IPS-15b (cell line): ENCODE data around the gene BCL11A.
A peak's percentile ranks its signal among the peaks of the same experiment; 100 is the strongest.

Experiments used
- H3K27me3 ChIP-seq: one replicate; pipeline ENCODE4 v1.6.1; 2013; ENCODE audit warnings: low read length; ENCODE audit not compliant: control insufficient read depth, insufficient read depth
- H3K36me3 ChIP-seq: one replicate; pipeline ENCODE4 v1.6.1; 2013; ENCODE audit warnings: low read length; ENCODE audit not compliant: control insufficient read depth, insufficient read depth
- H3K4me1 ChIP-seq: one replicate; pipeline ENCODE4 v1.6.1; 2013; ENCODE audit warnings: mild to moderate bottlenecking, low read length; ENCODE audit not compliant: control insufficient read depth, insufficient read depth
- H3K4me3 ChIP-seq: one replicate; pipeline ENCODE4 v1.5.1; 2013; ENCODE audit warnings: low read depth, low read length
- H3K9ac ChIP-seq: one replicate; pipeline ENCODE4 v1.6.1; 2013; ENCODE audit warnings: low read depth, mild to moderate bottlenecking, low read length
- H3K9me3 ChIP-seq: one replicate; pipeline ENCODE4 v1.6.1; 2013; ENCODE audit warnings: mild to moderate bottlenecking, low read length; ENCODE audit not compliant: control insufficient read depth, insufficient read depth

BCL11A gene

DNA sequence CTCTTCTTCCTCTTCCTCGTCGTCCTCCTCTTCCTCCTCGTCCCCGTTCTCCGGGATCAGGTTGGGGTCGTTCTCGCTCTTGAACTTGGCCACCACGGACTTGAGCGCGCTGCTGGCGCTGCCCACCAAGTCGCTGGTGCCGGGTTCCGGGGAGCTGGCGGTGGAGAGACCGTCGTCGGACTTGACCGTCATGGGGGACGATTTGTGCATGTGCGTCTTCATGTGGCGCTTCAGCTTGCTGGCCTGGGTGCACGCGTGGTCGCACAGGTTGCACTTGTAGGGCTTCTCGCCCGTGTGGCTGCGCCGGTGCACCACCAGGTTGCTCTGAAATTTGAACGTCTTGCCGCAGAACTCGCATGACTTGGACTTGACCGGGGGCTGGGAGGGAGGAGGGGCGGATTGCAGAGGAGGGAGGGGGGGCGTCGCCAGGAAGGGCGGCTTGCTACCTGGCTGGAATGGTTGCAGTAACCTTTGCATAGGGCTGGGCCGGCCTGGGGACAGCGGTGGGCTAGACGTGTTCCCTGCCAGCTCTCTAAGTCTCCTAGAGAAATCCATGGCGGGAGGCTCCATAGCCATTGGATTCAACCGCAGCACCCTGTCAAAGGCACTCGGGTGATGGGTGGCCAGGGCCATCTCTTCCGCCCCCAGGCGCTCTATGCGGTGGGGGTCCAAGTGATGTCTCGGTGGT, 91.9 kb downstream of the BCL11A start:
- Histone ChIP-seq H3K9me3 (no peaks in the 10 kb centered on the region), H3K9ac (no peak overlapping the region), H3K4me3 (no peak overlapping the region), H3K4me1 (peaks cover 3% of the 10 kb centered on the region), H3K27me3 (no peaks in the 10 kb centered on the region), H3K36me3 (peaks cover 13% of the 10 kb centered on the region)

DNA sequence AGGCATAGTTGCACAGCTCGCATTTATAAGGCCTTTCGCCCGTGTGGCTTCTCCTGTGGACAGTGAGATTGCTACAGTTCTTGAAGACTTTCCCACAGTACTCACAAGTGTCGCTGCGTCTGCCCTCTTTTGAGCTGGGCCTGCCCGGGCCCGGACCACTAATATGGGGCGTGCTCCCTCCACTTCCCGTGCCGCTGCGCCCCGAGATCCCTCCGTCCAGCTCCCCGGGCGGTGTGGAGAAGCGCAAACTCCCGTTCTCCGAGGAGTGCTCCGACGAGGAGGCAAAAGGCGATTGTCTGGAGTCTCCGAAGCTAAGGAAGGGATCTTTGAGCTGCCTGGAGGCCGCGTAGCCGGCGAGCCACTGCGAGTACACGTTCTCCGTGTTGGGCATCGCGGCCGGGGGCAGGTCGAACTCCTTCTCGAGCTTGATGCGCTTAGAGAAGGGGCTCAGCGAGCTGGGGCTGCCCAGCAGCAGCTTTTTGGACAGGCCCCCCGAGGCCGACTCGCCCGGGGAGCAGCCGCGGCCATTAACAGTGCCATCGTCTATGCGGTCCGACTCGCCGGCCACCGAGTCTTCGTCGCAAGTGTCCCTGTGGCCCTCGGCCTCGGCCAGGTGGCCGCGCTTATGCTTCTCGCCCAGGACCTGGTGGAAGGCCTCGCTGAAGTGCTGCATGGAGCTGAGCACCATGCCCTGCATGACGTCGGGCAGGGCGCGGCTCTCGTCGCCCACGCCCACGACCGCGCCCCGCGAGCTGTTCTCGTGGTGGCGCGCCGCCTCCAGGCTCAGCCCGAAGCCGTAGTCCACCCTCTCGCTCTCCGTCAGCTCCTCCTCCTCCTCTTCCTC, 92.7 kb downstream of the BCL11A start:
- Histone ChIP-seq H3K36me3 (peaks cover 13% of the 10 kb centered on the region), H3K4me3 (no peak overlapping the region), H3K4me1 (no peaks in the 10 kb centered on the region), H3K27me3 (no peaks in the 10 kb centered on the region), H3K9me3 (no peaks in the 10 kb centered on the region), H3K9ac (no peak overlapping the region)

DNA sequence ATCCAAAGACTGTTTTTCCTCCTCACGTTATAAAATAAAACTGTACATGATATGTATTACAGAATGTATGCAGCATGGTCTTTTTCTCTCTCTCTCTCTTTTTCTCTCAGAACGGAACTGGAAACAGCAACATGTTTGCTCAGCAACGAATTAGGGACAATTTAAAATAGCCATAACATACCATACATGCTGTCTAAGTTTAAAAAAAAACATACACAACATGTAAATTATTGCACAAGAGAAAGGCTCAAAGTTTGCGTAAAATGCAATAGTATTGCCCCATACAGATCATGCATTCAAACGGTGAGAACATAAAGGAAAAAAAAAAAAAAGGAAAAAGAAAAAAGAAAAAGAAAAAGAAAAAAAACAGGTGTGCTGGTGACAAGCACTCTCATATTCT, 93.6 kb downstream of the BCL11A start:
- no peak overlapping the region for H3K4me3 ChIP-seq
- no peaks in the 10 kb centered on the region for H3K9me3 ChIP-seq
- no peaks in the 10 kb centered on the region for H3K27me3 ChIP-seq
- H3K9ac ChIP-seq, result no peak overlapping the region
- peaks cover 13% of the 10 kb centered on the region for H3K36me3 ChIP-seq
- H3K4me1 ChIP-seq, result peaks cover under 1% of the 10 kb centered on the region

DNA sequence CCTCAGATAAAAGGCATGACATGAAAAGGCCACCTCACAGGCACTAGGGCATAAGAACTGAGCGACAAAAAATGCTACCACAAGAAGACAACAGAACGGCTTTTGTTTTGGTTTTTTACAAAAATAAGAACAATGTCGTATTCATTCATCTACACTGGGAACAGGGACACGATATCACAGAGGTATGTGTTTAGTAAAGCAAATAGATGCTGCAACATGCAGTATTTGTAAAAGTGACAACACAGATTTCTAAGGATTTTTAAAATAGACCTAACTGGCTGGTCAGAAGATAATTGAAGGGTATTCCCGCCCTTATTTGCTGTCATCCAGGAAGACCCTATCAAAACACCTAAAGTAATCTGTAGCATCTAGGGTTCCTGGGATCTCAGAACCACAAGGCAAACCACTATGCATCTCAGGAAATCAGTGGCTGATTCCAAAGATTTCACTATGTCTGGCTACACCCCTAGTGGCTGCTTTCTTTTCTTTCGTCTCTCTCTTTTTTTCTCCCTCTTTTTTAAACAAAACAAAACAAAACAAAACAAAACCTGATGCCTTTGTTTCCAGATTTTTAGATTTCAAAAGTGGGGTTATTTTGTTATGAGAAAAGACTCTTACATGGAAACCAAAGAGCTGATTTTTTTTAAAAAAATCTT, 97.2 kb downstream of the BCL11A start:
- no peaks in the 10 kb centered on the region for H3K9me3 ChIP-seq
- H3K4me3 ChIP-seq, result no peak overlapping the region
- H3K4me1 ChIP-seq, result peaks cover 22% of the 10 kb centered on the region
- H3K9ac ChIP-seq, result no peak overlapping the region
- peaks cover 10% of the 10 kb centered on the region for H3K36me3 ChIP-seq
- no peaks in the 10 kb centered on the region for H3K27me3 ChIP-seq

DNA sequence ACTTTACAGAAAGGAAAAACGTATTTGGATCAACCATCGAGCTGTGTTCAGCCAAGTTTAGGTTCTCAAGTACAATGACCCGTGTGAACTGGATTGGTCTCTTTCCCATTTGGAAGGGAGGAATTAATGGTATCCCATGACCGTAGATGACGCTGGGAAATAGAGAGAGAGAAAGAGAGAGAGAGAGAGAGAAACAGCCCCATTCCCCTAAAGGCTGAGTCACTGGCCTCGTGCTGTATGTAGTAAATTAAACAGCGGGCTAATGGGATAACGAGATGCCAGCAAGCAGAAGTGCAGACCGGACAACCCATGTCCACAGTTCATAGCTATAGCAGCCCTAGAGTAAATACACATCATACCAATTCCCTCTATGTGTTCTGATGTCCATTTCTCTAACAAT, 99.6 kb downstream of the BCL11A start:
- Histone ChIP-seq H3K27me3 (no peaks in the 10 kb centered on the region), H3K4me1 (peaks cover 22% of the 10 kb centered on the region), H3K9me3 (no peaks in the 10 kb centered on the region), H3K9ac (no peak overlapping the region), H3K4me3 (peak overlapping the region; percentile 5), H3K36me3 (no peaks in the 10 kb centered on the region)

DNA sequence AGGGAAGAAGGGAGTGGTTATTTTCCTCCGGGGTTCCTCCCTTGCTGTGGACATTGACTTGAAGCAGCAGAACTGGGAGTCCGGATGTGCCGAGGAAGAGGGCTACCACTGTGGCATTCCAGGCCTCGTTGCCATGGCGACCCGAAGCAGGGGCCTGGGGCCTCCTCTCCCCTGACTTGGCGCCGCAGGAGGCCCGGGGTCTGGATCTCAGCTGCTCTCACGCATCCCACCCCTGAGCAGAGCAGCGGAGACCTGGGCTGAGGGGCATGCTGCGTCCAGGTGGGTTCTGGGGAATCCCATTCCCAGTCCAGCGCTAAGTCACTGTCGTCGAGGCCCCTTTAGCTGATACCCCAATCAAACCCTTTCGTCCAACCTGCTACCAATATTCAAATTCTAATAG, 100.2 kb downstream of the BCL11A start:
- Histone ChIP-seq H3K4me3 (peak overlapping the region; percentile 5), H3K36me3 (no peaks in the 10 kb centered on the region), H3K4me1 (peaks cover 22% of the 10 kb centered on the region), H3K27me3 (no peaks in the 10 kb centered on the region), H3K9ac (no peak overlapping the region), H3K9me3 (no peaks in the 10 kb centered on the region)

DNA sequence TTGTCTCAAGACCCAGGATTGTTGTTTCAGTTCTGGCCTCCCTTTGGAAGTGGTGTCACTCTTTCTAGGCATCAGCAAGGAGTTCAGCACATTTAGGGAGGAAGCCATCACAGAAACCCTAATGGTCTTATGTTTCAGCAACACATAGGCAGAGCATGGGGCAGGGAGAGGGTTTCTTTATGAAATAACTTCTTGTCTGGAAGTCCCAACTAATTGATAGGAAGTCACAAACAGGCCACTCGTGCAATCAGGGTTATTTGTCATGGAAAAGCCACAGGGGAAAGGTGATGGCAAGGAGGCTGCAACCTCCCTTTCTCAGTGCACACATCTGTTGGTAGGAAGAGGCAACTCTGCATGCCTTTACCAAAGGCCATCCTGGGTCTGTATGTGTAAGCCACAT, 103.0 kb downstream of the BCL11A start:
- no peak overlapping the region for H3K9ac ChIP-seq
- H3K9me3 ChIP-seq, result no peaks in the 10 kb centered on the region
- no peaks in the 10 kb centered on the region for H3K27me3 ChIP-seq
- no peak overlapping the region for H3K4me3 ChIP-seq
- peaks cover 26% of the 10 kb centered on the region for H3K4me1 ChIP-seq
- H3K36me3 ChIP-seq, result no peaks in the 10 kb centered on the region

DNA sequence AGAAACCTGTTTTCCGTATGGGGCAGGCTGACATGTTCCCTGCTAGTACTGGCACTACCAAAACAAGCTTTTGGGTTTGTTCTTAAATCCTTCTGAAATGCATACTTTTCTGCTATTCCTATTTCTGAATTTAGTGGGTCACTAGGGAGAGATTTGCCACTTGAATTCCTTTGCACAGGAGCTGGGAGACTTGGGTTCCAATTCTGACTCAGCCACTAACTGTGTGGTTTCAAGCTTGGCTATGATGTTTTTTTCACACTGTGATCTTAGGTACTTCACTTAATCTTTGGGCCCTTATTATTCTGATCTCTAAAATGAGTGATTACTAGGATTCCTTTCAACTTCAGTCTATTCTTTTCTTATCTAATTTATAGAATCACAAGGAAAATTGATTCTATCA, 105.5 kb downstream of the BCL11A start:
- no peak overlapping the region for H3K4me3 ChIP-seq
- no peak overlapping the region for H3K9ac ChIP-seq
- H3K4me1 ChIP-seq, result peaks cover 13% of the 10 kb centered on the region
- H3K27me3 ChIP-seq, result no peaks in the 10 kb centered on the region
- no peaks in the 10 kb centered on the region for H3K9me3 ChIP-seq
- no peaks in the 10 kb centered on the region for H3K36me3 ChIP-seq

DNA sequence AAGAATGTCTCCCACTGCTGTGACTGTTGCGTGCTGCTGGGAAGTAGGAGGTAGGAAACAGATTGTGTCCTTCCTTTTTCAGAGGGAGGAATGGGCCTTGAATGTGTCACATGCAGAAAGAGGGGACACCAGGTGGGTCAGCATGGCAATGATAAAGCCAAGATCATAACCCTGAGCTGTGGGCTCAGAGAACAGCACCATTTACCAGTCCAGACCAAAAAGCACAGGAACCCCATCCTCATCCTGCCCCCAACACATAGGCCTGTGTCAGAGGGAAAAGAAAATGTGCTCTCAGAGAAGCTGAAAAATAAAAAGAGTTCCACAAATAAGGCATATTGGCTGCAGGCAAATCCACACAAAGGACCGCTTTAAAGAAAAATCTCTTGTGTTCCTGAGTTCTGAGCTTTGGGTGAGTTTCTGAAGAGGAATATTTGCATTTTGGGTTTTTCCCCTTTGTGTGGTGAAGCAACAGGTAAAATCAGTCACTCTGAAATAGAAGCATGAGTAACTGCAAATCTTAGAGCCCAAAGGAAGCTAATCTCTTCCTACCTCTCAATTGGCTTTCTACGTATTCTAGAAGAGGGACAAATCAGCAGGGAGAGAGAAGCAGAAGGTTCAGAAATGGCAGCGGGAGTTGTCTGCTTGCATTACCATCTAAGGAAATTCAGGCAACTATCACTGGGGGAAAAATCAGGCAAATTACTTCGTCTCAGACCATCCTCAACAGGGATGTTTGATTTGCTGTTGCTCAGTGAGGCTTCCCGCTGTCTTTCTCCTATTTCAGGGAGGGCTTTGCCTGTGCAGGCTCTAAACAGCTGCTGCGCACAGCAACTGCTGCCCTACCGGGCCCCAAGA, 106.8 kb downstream of the BCL11A start:
- Histone ChIP-seq H3K27me3 (no peaks in the 10 kb centered on the region), H3K36me3 (no peaks in the 10 kb centered on the region), H3K4me3 (no peak overlapping the region), H3K9me3 (no peaks in the 10 kb centered on the region), H3K9ac (no peak overlapping the region), H3K4me1 (peaks cover 7% of the 10 kb centered on the region)

DNA sequence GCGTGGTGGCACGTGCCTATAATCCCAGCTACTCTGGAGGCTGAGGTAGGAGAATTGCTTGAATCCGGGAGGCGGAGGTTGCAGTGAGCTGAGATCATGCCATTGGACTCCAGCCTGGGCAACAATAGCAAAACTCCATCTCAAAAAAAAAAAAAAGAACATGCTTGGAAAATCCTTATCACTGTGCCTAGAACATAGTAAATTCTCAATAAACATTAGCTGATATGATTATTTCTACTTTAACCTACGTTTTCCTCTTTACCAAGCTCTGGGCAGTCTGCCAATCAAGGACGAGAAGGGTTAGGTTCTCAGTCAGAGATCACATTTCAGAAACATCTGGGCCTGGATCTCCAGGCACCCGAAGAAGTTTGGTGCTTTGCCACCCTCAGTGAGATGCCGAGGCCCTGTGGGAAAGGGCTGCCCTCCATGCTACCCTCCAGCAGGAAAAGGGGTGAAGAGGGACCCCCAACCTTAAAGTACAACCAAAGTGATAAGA, 107.7 kb downstream of the BCL11A start:
- Histone ChIP-seq H3K9me3 (no peaks in the 10 kb centered on the region), H3K4me1 (peaks cover 7% of the 10 kb centered on the region), H3K9ac (no peak overlapping the region), H3K4me3 (no peak overlapping the region), H3K36me3 (no peaks in the 10 kb centered on the region), H3K27me3 (no peaks in the 10 kb centered on the region)

DNA sequence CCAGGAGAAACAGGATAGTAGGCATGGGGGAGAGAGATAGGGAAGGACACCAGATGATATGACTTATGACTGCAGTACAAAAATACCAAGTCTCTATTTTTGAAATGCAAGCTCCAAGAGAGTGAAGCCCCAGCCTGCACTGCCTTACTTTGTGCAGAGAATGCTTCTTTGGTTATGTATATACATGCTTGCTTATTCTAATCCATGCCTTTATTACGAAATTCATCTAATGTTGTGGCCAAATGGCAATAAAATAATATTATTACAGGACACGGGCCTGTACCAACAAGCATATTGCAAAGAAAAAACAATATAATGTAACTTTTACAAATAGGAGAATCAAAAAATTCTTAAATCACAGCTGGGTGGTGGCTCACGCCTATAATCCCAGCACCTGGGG, 110.8 kb downstream of the BCL11A start:
- no peaks in the 10 kb centered on the region for H3K36me3 ChIP-seq
- H3K9me3 ChIP-seq, result no peaks in the 10 kb centered on the region
- peaks cover 13% of the 10 kb centered on the region for H3K4me1 ChIP-seq
- H3K9ac ChIP-seq, result no peak overlapping the region
- H3K27me3 ChIP-seq, result no peaks in the 10 kb centered on the region
- no peak overlapping the region for H3K4me3 ChIP-seq
